WI38 (cell line): ENCODE results near the gene PFDN2.
A peak's percentile ranks its signal among the peaks of the same experiment; 100 is the strongest.

Experiments
- H3K4me3 ChIP-seq: 2 replicates; pipeline ENCODE4 v1.5.1; 2011; ENCODE audit warnings: low read depth, mild to moderate bottlenecking, control low read depth, low read length
- CTCF ChIP-seq: IDR thresholded peaks from 2 replicates; pipeline ENCODE4 v1.5.1; 2012; ENCODE audit warnings: low read depth, mild to moderate bottlenecking, control low read depth, low read length

PFDN2 gene

GRCh38 chr1:161117759-161118581 is at the start of gene PFDN2, which contains the start of gene NIT1:
Gene PFDN2 (minus strand): TSS chr1:161118037. CDS start chr1:161118026, 11 bp downstream.
Gene NIT1 (plus strand): TSS chr1:161118105. CDS start chr1:161118177, 72 bp downstream.
- H3K4me3 ChIP-seq: peak within 1 kb of the TSS; percentile 99
- no peak for TF ChIP-seq CTCF

DNA sequence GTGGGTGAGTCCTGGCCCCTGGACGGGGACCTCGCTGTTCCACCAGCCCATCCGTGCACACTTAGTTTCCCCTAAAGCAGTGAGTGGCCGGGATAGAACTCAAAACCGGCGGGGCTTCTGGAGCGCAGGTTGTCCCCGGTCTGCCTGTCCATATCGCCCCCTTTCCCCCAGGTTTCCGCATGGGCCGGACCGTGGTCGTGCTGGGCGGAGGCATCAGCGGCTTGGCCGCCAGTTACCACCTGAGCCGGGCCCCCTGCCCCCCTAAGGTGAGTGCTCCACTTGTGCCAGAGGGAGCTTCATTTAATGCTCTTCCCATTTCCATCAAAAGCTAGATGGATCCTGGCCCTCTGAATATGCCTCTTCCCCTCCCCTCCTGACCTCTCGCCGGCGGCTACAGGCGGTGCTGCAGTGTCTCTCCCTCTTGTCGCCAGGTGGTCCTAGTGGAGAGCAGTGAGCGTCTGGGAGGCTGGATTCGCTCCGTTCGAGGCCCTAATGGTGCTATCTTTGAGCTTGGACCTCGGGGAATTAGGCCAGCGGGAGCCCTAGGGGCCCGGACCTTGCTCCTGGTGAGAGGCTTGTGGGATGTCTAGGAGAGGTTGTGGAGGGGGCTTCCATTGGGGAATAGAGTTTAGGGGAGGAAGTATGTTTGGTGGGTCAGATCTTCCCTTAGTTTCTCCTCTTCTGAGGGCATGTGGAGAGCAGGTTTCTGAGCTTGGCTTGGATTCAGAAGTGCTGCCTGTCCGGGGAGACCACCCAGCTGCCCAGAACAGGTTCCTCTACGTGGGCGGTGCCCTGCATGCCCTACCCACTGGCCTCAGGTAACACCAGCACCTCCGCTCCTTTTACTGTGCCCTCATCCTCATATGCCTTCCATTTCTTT is 49.1 kb upstream of the PFDN2 start:
- TF ChIP-seq CTCF: no peak
- peak overlapping the region; percentile 69 for H3K4me3 ChIP-seq

DNA sequence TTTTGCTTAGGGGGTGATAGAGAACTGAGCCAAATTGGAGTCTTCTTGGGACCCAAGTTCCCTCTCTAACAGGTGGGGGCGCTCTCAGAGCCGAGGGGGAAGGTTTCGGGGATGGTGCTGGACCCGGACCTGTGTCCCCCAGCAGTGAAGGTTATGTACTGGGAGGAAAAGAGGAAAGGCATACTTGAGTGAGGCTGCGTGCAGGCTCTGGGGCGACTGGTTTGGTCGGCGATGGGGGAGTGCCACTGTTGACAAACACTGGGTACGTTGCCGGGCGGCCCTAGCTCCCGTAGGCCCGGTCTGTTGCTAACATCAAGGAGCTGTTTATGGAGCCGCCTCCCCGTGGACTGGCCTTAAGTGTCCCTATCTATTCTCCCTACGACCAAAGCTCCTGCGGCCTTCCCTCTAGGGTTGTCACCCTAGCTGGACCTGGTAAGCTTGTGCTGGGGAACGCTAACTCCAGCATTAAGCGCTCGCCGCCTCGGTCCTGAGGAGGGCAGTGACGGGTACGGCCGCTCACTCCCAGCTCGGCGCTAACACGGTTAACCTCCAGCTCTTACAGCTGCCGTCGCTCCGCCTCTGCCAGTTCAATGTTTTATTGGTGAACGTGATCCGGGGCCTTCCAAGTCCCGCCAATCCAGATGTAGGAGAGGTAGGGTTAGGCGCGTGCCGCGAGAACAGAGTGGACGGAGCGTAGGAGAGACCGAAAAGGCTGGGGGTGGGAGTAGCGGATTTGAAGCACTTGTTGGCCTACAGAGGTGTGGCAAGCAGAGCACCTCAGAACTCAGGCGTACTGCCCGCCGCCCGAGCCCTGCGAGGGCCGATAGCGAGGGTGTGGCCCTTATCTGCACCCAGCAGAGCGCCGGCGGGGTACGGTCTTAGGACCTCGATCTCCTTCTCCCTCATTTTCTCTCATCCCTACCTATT is 48.2 kb upstream of the PFDN2 start, which contains the start of gene PPOX:
Gene PPOX (plus strand): TSS at position 685 of the 927 bp plus-strand sequence. CDS start 422 bp downstream, outside the sequence.
- TF ChIP-seq CTCF: peak; percentile 61
- H3K4me3 ChIP-seq: peak within 1 kb of the TSS; percentile 69

- no peak for TF ChIP-seq CTCF
- H3K4me3 ChIP-seq: peak overlapping the region; percentile 69
These were observed 47.2 kb upstream of the PFDN2 start for GRCh38 chr1:161164901-161165610.

DNA sequence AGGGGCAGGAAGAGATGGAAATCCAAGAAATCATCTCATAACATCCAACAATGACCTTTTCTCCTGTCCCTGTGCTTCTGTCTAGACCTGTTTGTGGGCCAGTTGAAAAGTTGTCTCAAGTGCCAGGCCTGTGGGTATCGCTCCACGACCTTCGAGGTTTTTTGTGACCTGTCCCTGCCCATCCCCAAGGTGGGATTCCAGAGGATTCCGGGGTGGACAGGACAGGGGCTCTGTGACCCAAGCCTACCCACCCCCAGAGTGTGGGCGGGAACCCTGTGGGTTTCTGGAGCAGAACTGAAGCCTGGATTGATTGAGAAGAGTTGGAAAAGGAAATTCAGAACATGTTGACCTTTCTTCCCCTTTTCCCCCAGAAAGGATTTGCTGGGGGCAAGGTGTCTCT is 46.0 kb upstream of the PFDN2 start:
- no peak overlapping the region for H3K4me3 ChIP-seq
- no peak for TF ChIP-seq CTCF

DNA sequence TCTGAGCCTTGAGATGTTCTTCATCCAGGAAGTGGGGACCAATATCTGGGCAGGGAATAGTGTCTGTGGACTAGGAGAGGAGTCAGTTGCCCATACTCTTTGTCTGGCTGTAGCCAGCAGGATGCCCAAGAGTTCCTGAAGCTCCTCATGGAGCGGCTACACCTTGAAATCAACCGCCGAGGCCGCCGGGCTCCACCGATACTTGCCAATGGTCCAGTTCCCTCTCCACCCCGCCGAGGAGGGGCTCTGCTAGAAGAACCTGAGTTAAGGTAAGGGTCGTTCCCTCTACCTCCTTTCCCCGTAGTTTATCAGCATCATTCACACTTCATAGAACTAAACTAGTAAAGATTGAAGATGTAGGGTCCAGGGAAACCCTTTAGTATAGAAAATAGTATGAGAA is 45.0 kb upstream of the PFDN2 start:
- TF ChIP-seq CTCF: no peak
- H3K4me3 ChIP-seq: no peak overlapping the region
